GM13977 (cell line): Measurements from ENCODE around the gene SULT2A1.

Experiments
- DNase-seq: peaks from one replicate; pipeline ENCODE4 v3.0.0; 2012; ENCODE audit warnings: low spot score
- in situ Hi-C: fragments of 300-500 bp; cut with MboI; formaldehyde crosslinking; loops from one replicate; pipeline ENCODE4 v1.12.0; 2022; ENCODE audit warnings: low sequenced_read_pairs, low pct_unique_long_range_greater_than_20kb, mixed read lengths, inconsistent platforms; ENCODE audit not compliant: unreplicated experiment
- TF ChIP-seq, protein P1 (sequence below): IDR thresholded peaks from 2 replicates; pipeline ENCODE4 v1.5.1; 2012; ENCODE audit warnings: mild to moderate bottlenecking, control low read depth; ENCODE audit not compliant: insufficient read depth; ENCODE audit errors: extremely low read depth, missing control alignments

SULT2A1 gene

DNA sequence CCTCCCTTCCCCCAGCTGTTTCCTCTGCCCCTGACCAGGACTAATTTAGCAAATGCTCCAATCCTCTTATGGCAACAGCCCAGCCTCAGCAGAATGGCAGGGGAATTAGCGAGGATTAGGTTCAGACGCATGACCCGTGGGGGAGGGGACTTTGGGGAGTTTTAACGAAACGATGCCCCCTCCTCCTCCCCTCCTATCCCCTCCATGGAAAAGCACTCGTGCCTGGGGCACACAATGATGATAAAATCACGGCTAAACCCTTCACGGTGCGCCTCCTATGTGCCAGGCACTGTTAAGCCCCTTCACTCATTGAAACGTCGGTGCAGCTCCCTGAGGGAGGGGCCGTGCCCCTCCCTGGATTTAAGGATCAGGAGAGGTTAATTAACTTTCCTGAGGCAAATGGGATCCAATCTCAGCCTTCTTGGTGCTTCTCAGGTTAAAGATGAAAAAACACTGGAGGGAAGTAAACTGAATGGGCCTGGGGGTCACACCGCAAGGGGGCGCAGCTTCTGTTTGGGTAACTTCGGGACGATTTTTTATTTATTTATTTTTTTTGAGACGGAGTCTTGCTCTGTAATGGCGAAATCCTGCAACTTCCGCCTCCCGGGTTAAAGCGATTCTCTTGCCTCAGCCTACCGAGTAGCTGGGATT, 37.2 kb downstream of the SULT2A1 start:
- in situ Hi-C loops = no loop called here
- TF ChIP-seq, protein P1, sequence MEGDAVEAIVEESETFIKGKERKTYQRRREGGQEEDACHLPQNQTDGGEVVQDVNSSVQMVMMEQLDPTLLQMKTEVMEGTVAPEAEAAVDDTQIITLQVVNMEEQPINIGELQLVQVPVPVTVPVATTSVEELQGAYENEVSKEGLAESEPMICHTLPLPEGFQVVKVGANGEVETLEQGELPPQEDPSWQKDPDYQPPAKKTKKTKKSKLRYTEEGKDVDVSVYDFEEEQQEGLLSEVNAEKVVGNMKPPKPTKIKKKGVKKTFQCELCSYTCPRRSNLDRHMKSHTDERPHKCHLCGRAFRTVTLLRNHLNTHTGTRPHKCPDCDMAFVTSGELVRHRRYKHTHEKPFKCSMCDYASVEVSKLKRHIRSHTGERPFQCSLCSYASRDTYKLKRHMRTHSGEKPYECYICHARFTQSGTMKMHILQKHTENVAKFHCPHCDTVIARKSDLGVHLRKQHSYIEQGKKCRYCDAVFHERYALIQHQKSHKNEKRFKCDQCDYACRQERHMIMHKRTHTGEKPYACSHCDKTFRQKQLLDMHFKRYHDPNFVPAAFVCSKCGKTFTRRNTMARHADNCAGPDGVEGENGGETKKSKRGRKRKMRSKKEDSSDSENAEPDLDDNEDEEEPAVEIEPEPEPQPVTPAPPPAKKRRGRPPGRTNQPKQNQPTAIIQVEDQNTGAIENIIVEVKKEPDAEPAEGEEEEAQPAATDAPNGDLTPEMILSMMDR = peak; percentile 42
- no peak for DNase-seq

DNA sequence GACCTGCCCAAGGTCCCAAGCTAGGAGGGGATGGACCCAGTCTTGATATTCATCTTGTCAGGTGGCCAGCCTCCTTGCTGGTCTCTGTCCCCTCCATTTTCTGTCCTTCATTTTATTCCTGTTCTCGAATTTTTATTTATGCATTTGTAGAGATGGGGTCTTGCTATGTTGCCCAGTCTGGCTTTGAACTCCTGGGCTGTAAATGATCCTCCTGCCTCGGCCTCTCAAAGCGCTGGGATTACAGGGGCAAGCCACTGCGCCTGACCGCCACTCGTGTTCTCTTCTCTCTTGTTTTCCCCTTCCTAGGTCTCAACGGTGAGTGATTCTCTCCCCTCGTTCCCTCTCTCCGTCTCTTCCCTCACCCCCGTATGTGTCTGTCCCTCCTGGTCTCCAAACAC, 37.7 kb downstream of the SULT2A1 start:
- in situ Hi-C loops = no loop called here
- TF ChIP-seq, protein P1 = no peak
- DNase-seq = no peak

DNA sequence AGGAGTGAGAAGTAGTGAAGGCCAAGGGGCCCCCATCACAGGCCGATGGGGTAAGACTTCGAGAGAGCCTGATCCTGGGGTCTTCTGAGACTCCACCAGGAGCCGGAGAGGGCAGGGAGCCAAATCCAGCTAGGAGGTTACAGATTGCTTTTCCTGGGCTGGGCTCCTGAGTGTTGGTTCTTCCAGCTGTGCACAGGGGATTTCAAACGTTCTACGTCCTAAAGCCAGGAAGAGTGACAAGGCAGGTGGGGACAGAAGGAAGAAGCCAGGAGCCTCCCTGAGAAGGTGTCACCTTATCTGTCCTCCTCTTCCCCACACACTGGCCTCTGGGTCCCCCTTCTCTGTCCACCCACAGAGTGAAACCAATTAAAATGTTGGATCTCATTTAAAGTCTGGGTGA, 43.2 kb downstream of the SULT2A1 start:
- in situ Hi-C loops = no loop called here
- TF ChIP-seq, protein P1 = no peak
- DNase-seq = no peak

DNA sequence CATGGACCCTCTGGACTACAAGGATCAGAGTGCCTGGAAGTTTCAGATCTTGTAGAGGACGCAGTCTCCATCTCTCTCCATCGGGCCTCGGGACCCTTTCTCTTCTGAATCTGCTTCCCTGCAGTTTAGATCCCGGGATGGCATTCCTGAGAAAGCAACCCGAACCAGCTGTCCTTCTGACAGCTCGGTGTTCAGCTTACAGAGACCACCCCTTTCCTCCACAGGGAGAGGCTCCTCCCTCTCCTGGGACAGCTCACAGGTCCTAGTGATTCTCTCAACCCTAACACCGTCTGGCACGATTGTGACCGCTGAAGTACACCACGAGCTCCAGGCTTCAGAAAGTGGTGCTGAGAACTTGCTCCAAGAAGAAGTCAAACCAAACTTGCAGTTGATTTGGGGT, 46.2 kb downstream of the SULT2A1 start:
- TF ChIP-seq, protein P1 = no peak
- in situ Hi-C loops = no loop called here
- no peak for DNase-seq

DNA sequence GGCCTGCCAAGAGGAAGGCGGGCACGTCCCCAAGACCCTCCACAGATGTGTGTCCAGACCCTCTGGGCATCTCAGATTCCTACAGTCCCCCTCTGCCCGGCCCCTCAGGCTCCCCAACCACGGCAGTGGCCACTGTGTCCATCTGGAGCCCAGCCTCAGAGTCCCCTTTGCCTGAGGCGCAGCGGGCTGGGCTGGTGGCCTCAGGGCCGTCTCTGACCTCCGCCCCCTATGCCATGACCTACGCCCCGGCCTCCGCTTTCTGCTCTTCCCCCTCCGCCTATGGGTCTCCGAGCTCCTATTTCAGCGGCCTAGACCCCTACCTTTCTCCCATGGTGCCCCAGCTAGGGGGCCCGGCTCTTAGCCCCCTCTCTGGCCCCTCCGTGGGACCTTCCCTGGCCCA, 46.7 kb downstream of the SULT2A1 start:
- in situ Hi-C loops = no loop called here

DNA sequence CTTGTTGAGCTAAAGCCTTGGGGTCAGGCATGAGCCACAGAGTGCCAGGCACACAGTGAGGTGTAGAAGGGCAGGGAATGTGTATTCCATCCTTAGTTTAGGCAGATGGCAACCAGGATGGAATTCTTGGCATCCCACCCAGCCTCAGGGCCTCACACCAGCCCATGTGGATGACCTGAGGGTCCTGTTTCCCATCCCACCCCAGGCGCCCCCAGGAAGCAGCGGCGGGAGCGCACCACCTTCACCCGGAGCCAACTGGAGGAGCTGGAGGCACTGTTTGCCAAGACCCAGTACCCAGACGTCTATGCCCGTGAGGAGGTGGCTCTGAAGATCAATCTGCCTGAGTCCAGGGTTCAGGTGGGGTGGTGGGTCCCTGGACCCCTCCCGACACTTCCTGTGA, 50.1 kb downstream of the SULT2A1 start:
- no peak for DNase-seq
- in situ Hi-C loops = no loop called here
- TF ChIP-seq, protein P1 = no peak

More for the DNA sequence above, 46.7 kb downstream of the SULT2A1 start:
- DNase-seq = no peak
- TF ChIP-seq, protein P1 = no peak
